ENCODE measurements around the gene GNAS.
"Not testable (repeated sequence)": the region's sequence is repeated elsewhere in the genome, so short reads cannot be mapped to it uniquely, and the experiment has no call there.

Gene GNAS

DNA sequence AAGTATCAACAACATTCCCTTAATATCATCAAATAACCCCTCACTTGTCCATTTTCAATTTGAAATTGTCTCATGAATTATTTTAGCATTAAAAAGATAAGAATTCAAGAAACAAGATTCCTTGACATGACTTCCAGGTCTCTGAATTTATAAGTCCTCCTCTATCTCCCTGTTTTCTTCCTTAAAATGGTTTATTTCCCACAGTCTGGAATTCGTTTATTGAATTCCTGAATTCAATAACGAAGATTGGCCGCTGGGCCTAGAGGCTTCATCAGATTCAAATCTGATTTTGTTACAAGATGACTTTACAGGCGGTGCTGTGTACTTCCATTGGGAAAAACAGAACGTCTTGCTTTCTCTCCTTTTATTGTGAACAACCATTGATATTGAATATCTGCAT, 79.7 kb downstream of the GNAS start:
- no peak for DNase-seq (ENCODE audit: extremely low read depth, low read depth)
- TF ChIP-seq, protein P1, sequence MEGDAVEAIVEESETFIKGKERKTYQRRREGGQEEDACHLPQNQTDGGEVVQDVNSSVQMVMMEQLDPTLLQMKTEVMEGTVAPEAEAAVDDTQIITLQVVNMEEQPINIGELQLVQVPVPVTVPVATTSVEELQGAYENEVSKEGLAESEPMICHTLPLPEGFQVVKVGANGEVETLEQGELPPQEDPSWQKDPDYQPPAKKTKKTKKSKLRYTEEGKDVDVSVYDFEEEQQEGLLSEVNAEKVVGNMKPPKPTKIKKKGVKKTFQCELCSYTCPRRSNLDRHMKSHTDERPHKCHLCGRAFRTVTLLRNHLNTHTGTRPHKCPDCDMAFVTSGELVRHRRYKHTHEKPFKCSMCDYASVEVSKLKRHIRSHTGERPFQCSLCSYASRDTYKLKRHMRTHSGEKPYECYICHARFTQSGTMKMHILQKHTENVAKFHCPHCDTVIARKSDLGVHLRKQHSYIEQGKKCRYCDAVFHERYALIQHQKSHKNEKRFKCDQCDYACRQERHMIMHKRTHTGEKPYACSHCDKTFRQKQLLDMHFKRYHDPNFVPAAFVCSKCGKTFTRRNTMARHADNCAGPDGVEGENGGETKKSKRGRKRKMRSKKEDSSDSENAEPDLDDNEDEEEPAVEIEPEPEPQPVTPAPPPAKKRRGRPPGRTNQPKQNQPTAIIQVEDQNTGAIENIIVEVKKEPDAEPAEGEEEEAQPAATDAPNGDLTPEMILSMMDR (IDR thresholded peaks at IDR 0.05; ENCODE audit: low read depth, low read length): no peak

DNA sequence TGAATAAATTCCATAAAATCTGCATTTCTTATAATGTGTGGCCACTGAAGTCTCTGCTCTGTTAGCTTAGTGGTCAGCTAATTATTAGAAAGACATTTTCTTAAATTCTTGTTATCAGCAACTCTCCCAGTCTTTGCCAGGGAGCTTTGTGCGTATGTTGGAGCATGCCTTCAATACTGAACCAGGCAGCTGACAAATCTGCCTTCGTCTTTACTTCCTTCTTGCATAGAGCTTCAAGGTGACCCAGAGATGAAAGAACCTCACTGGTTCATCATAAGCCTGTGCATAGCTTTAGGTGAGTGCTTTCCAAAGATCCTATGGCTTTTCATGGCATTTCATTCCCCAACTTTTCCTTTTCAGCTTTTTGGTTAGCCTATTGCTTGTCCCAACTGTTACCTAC, 85.6 kb downstream of the GNAS start:
- no peak for DNase-seq (ENCODE audit: extremely low read depth, low read depth)
- TF ChIP-seq, protein P1 (IDR thresholded peaks at IDR 0.05; ENCODE audit: low read depth, low read length): no peak

DNA sequence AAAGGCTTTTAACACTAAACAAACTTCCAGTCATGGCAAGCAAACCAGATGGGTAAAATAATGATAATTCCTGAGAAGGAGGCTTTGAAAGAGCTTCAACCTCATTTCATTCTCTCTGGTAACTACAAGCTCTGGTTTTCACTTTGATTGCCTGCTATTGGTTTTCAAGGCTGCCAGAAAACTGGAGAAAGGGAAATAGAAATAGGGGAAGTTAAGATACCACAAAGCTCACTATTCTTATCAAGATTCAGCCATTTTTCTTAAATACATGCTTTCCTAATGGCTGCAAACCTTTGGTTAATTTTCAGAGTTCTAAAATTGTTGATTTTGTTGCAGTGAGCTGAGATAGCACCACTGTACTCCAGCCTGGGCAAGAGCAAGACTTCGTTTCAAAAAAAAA, 86.0 kb downstream of the GNAS start:
- no peak for DNase-seq (ENCODE audit: extremely low read depth, low read depth)
- TF ChIP-seq, protein P1 (IDR thresholded peaks at IDR 0.05; ENCODE audit: low read depth, low read length): no peak

DNA sequence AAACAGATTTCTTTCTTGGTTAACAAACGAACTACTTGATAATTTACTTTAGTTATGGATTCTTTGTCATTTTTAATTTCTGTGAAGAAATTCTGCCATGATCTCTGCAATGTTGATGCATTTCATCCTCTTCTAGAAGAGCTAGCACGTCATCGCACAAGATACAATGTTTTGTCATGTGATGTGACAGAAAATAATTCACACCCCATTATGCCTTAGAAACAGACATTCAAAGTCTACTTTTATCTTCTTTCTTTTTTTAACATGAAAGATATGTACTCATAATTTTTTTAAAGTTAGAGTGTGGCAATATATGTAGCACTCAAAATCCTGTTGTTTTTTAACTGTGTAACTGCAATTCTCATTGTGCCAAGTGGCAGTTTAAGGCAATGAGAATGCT, 89.0 kb downstream of the GNAS start:
- no peak for DNase-seq (ENCODE audit: extremely low read depth, low read depth)
- TF ChIP-seq, protein P1 (IDR thresholded peaks at IDR 0.05; ENCODE audit: low read depth, low read length): no peak

DNA sequence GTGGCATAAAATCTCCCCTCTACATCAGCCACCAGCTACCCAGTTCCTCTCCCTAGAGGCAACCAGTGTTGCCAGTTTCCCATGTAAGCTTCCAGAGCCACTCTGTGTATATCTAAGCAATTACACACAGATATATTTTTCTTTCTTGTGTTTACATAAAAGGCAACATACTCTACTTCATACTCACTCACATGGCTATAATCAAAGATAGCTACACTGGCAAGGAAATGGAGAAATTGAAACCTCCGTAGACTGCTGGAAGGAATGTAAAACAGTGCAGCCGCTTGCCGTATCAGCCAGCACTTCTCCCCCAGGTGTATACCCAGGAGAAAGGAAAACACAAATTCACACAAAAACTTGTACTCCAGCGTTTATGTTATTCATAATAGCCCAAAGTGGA, 90.0 kb downstream of the GNAS start:
- TF ChIP-seq, protein P1 (IDR thresholded peaks at IDR 0.05; ENCODE audit: low read depth, low read length): no peak
- no peak for DNase-seq (ENCODE audit: extremely low read depth, low read depth)

DNA sequence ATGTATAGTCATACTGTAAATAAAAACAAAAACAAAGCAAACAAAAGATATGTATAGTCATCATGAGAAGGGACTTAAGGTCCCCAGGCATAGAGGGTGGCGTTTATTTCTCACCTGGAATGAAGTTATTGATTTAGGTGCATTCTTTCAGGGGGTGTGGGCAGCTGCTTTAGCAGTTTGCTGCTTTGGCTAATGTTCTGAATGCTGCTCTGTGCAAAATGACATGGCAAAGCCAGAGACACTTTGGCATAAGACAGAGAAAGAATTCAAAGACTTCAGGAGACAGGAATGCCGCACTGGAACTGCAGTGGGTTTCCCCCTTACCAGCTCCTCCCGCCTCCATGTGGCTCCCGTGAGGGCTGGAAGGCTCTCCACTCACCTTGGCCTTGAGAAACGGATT, 92.1 kb downstream of the GNAS start:
- no peak for DNase-seq (ENCODE audit: extremely low read depth, low read depth)
- TF ChIP-seq, protein P1 (IDR thresholded peaks at IDR 0.05; ENCODE audit: low read depth, low read length): no peak

DNA sequence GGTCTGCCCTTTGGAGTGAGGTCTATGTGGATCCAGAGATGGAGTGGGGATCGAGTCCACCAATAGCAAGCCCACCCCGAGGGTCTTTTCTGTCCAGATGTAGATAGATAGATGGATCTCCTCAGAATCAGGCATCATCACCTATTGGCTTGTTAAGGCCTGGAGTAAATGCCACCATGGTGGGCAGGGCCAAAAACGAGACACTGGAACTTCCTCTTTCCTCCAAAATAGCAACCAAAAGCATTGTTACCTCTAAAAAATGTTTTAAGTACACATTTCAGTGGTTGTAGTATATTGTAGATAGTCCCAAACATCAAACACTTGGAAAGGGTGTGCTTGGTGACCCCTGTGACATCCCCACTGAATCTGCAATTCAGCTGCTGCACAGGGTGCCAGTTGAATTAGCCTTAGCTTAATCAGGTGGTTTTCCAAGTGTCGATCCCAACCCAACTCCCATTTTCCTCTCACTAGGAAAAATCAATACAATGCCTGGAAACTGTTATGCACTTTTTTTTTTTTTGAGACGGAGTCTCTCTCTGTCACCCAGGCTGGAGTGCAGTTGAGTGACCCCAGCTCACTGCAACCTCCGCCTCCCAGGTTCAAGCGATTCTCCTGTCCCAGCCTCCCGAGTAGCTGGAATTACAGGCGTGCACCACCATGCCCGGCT, 93.6 kb downstream of the GNAS start:
- DNase-seq (ENCODE audit: extremely low read depth, low read depth): no peak
- TF ChIP-seq, protein P1 (IDR thresholded peaks at IDR 0.05; ENCODE audit: low read depth, low read length): no peak

DNA sequence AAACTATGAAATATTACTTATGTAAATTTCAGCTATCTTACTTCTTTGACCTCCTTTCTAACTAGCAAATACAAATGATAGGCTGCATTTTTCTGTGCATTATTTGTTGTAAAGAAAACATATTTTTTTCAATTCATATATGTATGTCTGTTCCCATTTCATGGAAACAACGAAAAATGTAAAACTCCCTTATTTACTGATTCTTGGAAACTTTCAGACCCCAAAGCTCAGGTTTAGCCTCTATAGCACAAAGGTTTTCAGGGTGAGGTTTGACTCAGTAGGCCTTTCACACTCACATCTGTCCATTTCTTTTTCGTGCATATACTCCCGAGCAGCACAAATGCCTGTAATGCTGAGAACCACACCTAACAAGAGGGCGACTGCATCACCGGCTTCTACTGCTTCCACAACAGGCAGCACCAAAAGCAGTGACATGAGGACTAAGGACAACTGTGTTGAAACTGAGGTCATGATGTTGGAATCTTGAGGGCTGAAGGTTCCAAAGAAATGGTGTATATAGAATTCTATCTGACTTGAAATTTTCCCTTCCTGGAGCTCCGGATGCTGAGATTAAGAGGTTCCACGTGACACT, 95.4 kb downstream of the GNAS start:
- not testable (repeated sequence) for DNase-seq (ENCODE audit: extremely low read depth, low read depth)

Measured in AG09319 (cell line).